ENCODE data around the gene CFAP90.

DNA sequence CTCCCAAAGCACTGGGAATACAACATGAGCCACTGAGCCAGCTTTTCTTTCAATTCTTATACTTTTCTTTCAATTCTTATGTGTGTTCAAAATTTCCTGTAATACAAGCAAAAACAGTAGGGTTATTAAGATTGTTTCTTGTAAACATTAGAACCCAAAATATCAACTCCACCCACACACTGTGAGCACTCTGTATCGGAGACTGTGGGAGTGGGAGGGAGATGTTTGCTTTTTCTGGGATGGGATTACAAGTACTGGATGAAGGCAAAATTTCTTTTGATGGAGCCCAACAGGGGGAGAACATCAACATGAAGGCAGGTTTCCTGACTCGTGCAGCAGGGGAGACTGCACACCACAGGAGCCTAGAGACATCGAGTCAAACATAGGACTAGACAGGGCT is 4.7 kb upstream of the CFAP90 start:
- no peak for TF ChIP-seq POLR2A (IDR thresholded peaks at IDR 0.05)
- TF ChIP-seq, protein P1, sequence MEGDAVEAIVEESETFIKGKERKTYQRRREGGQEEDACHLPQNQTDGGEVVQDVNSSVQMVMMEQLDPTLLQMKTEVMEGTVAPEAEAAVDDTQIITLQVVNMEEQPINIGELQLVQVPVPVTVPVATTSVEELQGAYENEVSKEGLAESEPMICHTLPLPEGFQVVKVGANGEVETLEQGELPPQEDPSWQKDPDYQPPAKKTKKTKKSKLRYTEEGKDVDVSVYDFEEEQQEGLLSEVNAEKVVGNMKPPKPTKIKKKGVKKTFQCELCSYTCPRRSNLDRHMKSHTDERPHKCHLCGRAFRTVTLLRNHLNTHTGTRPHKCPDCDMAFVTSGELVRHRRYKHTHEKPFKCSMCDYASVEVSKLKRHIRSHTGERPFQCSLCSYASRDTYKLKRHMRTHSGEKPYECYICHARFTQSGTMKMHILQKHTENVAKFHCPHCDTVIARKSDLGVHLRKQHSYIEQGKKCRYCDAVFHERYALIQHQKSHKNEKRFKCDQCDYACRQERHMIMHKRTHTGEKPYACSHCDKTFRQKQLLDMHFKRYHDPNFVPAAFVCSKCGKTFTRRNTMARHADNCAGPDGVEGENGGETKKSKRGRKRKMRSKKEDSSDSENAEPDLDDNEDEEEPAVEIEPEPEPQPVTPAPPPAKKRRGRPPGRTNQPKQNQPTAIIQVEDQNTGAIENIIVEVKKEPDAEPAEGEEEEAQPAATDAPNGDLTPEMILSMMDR (IDR thresholded peaks at IDR 0.05) = no peak

Data from lower leg skin (tissue), 3 donors.